ENCODE data around the gene CD83.

- TF ChIP-seq CTCF (IDR thresholded peaks at IDR 0.05) (no peak), TP53 (CRISPR knock-in tag; IDR thresholded peaks at IDR 0.05) (no peak), HMGA2 (CRISPR knock-in tag; IDR thresholded peaks at IDR 0.05) (no peak), FOXJ3 (CRISPR knock-in tag; IDR thresholded peaks at IDR 0.05; ENCODE audit: borderline replicate concordance) (no peak)
Measured at GRCh38 chr6:14107000-14107399, 10.6 kb upstream of the CD83 start.

Data from WTC11 (cell line).